ENCODE measurements around the gene MARS1.
A peak's percentile ranks its signal among the peaks of the same experiment; 100 is the strongest.

MARS1 gene

GRCh38 chr12:57459055-57459749, 28.7 kb upstream of the MARS1 start:
- DNase-seq = peak; percentile 96

- no peak for DNase-seq
Observed at GRCh38 chr12:57459750-57460467, 28.0 kb upstream of the MARS1 start, which contains the start of gene GLI1. GLI1 (plus strand) TSS chr12:57459785; CDS start chr12:57463692, 3,907 bp downstream.

GRCh38 chr12:57460468-57460784, 27.4 kb upstream of the MARS1 start:
- no peak for DNase-seq

- peak; percentile 89 for DNase-seq
Observed at GRCh38 chr12:57460841-57461275, 27.0 kb upstream of the MARS1 start.

GRCh38 chr12:57461276-57461916, 26.5 kb upstream of the MARS1 start:
- no peak for DNase-seq

GRCh38 chr12:57461917-57462250, 26.0 kb upstream of the MARS1 start:
- peak; percentile 68 for DNase-seq

GRCh38 chr12:57462251-57462911, 25.5 kb upstream of the MARS1 start:
- peak; percentile 93 for DNase-seq

- DNase-seq = no peak
Observed at GRCh38 chr12:57462912-57463253, 25.0 kb upstream of the MARS1 start.

GRCh38 chr12:57464569-57464968, 23.3 kb upstream of the MARS1 start:
- no peak for DNase-seq

GRCh38 chr12:57465030-57465746, 22.7 kb upstream of the MARS1 start:
- DNase-seq = no peak

- no peak for DNase-seq
Observed at GRCh38 chr12:57465747-57466505, 21.9 kb upstream of the MARS1 start.

- DNase-seq = no peak
Observed at GRCh38 chr12:57467212-57467874, 20.5 kb upstream of the MARS1 start.

- no peak for DNase-seq
Observed at GRCh38 chr12:57467915-57468314, 20.0 kb upstream of the MARS1 start.

GRCh38 chr12:57469296-57470164, 18.3 kb upstream of the MARS1 start:
- no peak for DNase-seq

- DNase-seq = no peak
Observed at GRCh38 chr12:57470286-57470969, 17.4 kb upstream of the MARS1 start.

GRCh38 chr12:57470970-57471656, 16.8 kb upstream of the MARS1 start:
- no peak for DNase-seq

GRCh38 chr12:57471661-57472060, 16.2 kb upstream of the MARS1 start:
- DNase-seq = no peak

GRCh38 chr12:57472391-57472790, 15.5 kb upstream of the MARS1 start:
- DNase-seq = no peak

GRCh38 chr12:57473392-57473791, 14.5 kb upstream of the MARS1 start:
- no peak for DNase-seq
